ENCODE results near the gene TLE4. TPM values are rescaled to one million over a fixed set of nuclear protein-coding genes. Genes with fewer than 3 reads are reported as not detected.
"Not testable (repeated sequence)": the region's sequence is repeated elsewhere in the genome, so short reads cannot be mapped to it uniquely, and the experiment has no call there.

TLE4 gene
- total RNA-seq, 4 donors from 2014 or later = 30.5 to 66.2 (median 46.4) TPM

DNA sequence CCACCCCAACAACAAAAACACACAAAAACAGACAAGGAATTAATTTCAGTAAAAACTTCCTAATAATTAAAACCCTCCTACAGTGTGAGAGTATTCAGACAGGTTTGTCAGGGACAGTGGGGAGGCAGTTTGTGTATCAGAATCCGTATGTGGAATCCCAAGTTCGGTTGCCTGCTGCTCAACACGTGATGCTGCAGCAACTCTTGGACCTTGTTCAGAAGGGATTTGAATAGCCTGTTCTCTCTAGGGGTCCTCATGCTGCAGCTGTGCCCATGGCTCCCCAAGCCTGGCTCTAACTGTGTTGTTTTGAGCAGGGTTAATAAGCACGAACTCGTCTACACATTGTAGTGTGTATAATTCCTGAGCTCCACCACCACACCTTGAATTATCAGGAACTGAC lies 28.7 kb downstream of the TLE4 start:
- 92 to 100% methylated on average over 2 to 3 of the region's 5 CpGs for WGBS, 2 donors (ENCODE audit: low coverage in 1 of 2)
- Histone ChIP-seq H3K4me1 (peaks cover 0 to 20% (median 0%) of the 10 kb centered on the region in 3 donors), H3K36me3 (no peaks in the 10 kb centered on the region), H3K9me3 (peaks cover 0 to 9% (median 0%) of the 10 kb centered on the region in 3 donors), H3K27me3 (no peaks in the 10 kb centered on the region), H3K27ac (no peak overlapping the region), H3K4me3 (no peak overlapping the region)
- no peak for TF ChIP-seq EP300 (IDR thresholded peaks at IDR 0.05)
- TF ChIP-seq, protein P1, sequence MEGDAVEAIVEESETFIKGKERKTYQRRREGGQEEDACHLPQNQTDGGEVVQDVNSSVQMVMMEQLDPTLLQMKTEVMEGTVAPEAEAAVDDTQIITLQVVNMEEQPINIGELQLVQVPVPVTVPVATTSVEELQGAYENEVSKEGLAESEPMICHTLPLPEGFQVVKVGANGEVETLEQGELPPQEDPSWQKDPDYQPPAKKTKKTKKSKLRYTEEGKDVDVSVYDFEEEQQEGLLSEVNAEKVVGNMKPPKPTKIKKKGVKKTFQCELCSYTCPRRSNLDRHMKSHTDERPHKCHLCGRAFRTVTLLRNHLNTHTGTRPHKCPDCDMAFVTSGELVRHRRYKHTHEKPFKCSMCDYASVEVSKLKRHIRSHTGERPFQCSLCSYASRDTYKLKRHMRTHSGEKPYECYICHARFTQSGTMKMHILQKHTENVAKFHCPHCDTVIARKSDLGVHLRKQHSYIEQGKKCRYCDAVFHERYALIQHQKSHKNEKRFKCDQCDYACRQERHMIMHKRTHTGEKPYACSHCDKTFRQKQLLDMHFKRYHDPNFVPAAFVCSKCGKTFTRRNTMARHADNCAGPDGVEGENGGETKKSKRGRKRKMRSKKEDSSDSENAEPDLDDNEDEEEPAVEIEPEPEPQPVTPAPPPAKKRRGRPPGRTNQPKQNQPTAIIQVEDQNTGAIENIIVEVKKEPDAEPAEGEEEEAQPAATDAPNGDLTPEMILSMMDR (IDR thresholded peaks at IDR 0.05) = no peak
- no peak for TF ChIP-seq POLR2A (IDR thresholded peaks at IDR 0.05)
- TF ChIP-seq POLR2AphosphoS5 (IDR thresholded peaks at IDR 0.05) = no peak
- ATAC-seq = no peak

DNA sequence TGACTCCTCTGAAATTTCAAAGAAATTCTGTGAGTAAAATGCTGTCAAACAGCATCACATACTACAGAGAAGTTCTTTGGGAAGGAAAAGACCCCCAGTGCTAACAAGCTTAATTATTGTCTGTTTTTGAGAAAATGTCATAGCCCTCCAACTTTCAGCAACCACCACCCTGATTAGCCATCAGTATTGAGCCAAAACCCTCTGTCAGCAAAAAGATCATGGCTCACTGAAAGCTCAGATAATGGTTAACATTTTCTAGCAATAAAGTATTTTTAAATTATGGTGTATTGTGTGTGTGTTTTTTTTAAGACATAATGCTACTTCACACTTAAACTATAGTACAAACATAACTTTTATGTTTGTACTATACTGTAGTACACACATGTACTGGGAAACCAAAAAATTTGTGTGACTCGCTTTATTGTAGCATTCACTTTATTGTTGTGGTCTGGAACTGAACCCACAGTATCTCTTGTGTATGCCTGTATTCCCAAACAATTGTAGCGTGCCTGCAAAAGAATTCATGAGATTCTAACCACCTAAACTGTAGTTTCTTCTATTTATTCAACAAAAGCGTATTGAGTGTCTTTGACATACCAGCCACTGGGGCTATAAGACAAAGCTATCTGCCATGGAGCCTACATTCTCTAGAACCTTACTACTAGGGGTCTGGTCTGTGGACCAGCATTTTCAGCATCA lies 31.6 kb downstream of the TLE4 start:
- TF ChIP-seq EP300 (IDR thresholded peaks at IDR 0.05) = no peak
- TF ChIP-seq, protein P1 (IDR thresholded peaks at IDR 0.05) = no peak
- no peak for TF ChIP-seq POLR2A (IDR thresholded peaks at IDR 0.05)
- TF ChIP-seq POLR2AphosphoS5 (IDR thresholded peaks at IDR 0.05) = no peak
- Histone ChIP-seq H3K27me3 (no peaks in the 10 kb centered on the region), H3K9me3 (peaks cover 0 to 9% (median 0%) of the 10 kb centered on the region in 3 donors), H3K4me1 (peaks cover 0 to 19% (median 0%) of the 10 kb centered on the region in 3 donors), H3K27ac (no peak overlapping the region), H3K4me3 (no peak overlapping the region), H3K36me3 (no peaks in the 10 kb centered on the region)
- 100% methylated on average over 3 of the region's 3 CpGs for WGBS, 2 donors (ENCODE audit: low coverage in 1 of 2)
- ATAC-seq = no peak

DNA sequence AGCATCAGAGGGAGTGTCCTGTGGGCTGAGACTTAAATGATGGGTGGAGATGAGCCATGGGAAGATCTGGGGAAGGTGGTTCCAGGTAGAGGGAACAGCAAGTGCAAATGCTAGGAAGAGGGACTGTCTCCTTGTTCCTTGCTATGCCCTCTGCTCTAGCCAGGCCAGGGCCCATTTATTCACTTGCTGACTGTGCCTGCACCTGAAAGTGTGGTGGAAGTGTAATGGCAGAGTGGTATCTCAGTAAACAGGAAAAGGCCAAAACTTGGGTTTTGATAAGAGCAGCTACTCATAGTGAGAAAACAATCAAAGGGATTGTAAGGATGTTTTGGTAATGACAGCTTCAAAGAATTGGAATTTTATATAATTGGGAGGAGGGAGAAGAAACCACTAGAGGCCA lies 32.4 kb downstream of the TLE4 start:
- no peak for TF ChIP-seq POLR2A (IDR thresholded peaks at IDR 0.05)
- TF ChIP-seq, protein P1 (IDR thresholded peaks at IDR 0.05) = no peak
- TF ChIP-seq EP300 (IDR thresholded peaks at IDR 0.05) = no peak
- TF ChIP-seq POLR2AphosphoS5 (IDR thresholded peaks at IDR 0.05) = no peak
- ATAC-seq = no peak

DNA sequence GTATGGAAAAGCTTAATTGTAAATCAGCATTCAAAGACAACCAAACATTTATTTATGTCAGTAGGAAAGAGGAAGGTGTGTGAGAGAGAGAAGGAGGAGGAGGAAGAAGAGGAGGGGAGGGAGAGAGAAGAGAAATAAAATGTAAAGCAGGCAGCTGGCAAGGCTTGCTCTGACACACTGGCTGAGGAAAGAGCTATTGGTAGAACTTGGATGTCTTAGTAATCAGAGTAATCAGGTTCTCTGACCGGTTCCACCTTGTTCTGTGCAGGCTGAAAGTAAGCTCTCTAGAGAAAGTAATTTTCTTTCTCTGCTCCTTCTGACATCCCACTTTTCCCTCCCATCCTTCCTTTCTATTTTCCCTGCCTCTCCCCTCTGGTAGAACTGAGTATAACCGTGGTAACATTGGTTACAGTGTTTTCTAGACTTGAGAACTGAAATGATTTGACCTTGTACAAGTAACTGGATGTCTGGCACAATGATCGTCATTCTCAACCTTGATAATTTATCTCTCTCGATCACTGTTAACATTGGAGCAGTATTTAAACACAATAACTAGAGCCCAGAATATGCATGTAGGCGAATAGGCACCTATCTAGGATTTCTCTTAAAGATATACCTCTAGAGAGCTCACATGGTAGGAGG lies 33.3 kb downstream of the TLE4 start:
- Histone ChIP-seq H3K4me1 (peaks cover 0 to 16% (median 0%) of the 10 kb centered on the region in 3 donors), H3K9me3 (peaks cover 0 to 9% (median 0%) of the 10 kb centered on the region in 3 donors), H3K27ac (no peak overlapping the region), H3K27me3 (no peaks in the 10 kb centered on the region), H3K36me3 (no peaks in the 10 kb centered on the region), H3K4me3 (no peak overlapping the region)
- 55 to 74% methylated on average over 5 of the region's 5 CpGs for WGBS, 2 donors (ENCODE audit: low coverage in 1 of 2)
- ATAC-seq = no peak
- TF ChIP-seq, protein P1 (IDR thresholded peaks at IDR 0.05) = no peak
- no peak for TF ChIP-seq POLR2AphosphoS5 (IDR thresholded peaks at IDR 0.05)
- no peak for TF ChIP-seq POLR2A (IDR thresholded peaks at IDR 0.05)
- no peak for TF ChIP-seq EP300 (IDR thresholded peaks at IDR 0.05)

More for the DNA sequence above, 32.4 kb downstream of the TLE4 start:
- H3K27me3 ChIP-seq = no peaks in the 10 kb centered on the region
- no peak overlapping the region for H3K4me3 ChIP-seq
- H3K27ac ChIP-seq = no peak overlapping the region
- peaks cover 0 to 9% (median 0%) of the 10 kb centered on the region in 3 donors for H3K9me3 ChIP-seq
- H3K36me3 ChIP-seq = no peaks in the 10 kb centered on the region
- H3K4me1 ChIP-seq = peaks cover 0 to 12% (median 0%) of the 10 kb centered on the region in 3 donors

DNA sequence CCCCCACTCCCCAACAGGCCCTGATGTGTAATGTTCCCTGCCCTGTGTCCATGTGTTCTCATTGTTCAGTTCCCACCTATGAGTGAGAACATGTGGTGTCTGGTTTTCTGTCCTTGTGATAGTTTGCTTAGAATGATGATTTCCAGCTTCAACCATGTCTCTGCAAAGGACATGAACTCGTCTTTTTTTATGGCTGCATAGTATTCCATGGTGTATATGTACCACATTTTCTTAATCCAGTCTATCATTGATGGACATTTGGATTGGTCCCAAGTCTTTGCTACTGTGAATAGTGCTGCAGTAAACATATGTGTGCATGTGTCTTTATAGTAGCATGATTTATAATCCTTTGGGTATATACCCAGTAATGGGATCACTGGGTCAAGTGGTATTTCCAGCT lies 34.8 kb downstream of the TLE4 start:
- WGBS, 2 donors (ENCODE audit: low coverage in 1 of 2) = 89 to 100% methylated on average over 1 of the region's 1 CpG

More for the DNA sequence above, 34.8 kb downstream of the TLE4 start:
- peaks cover 4 to 31% (median 7%) of the 10 kb centered on the region in 3 donors for H3K4me1 ChIP-seq
- H3K27ac ChIP-seq, H3K4me3 ChIP-seq, H3K9me3 ChIP-seq, H3K36me3 ChIP-seq, ATAC-seq, H3K27me3 ChIP-seq: not testable (repeated sequence)
